ENCODE data around the gene EGFR.

DNA sequence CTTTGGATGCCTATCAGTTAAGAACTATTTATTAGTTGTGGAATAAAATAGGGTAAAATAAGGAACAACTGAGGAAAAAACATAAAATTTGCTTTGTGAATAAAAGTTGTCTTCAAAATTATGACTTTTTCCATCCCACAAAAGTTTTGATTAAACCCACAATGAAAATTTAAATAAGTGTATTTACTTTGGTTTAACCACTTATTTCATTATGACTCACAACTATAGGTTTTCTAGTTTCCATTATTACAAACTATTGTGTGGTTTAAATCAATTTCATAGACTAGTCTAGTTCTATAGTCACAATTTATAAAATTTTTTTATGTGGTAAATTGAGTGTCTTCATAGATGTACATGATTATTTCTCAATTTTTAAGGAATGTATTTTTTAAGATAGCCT, 116.6 kb downstream of the EGFR start:
- TF ChIP-seq CTCF (conservative IDR thresholded peaks at IDR 0.05; ENCODE audit: low read length) (no peak), EZH2phosphoT487 (IDR thresholded peaks at IDR 0.05; ENCODE audit: borderline replicate concordance) (no peak)

All from Loucy (cell line).